GM19025 (cell line): ENCODE results near the gene ARID5A.

ENCODE experiments used
- ATAC-seq: cut with Tn5 transposase; IDR thresholded peaks from one replicate; pipeline ENCODE4 v1.9.1; 2021; ENCODE audit warnings: mild to moderate bottlenecking, low read depth, moderate library complexity; ENCODE audit not compliant: unreplicated experiment

The ARID5A gene

GRCh38 chr2:96537734-96538486 is 1.4 kb downstream of the ARID5A start:
- no peak for ATAC-seq

GRCh38 chr2:96538487-96539214 is 2.1 kb downstream of the ARID5A start:
- no peak for ATAC-seq

GRCh38 chr2:96539215-96539920 is 2.8 kb downstream of the ARID5A start:
- no peak for ATAC-seq

- no peak for ATAC-seq
These were observed 3.6 kb downstream of the ARID5A start for GRCh38 chr2:96540136-96540535.

- ATAC-seq: no peak
These were observed 5.0 kb downstream of the ARID5A start for GRCh38 chr2:96541398-96542152.

- ATAC-seq: no peak
These were observed 5.9 kb downstream of the ARID5A start for GRCh38 chr2:96542357-96542977.

- no peak for ATAC-seq
These were observed 9.8 kb downstream of the ARID5A start for GRCh38 chr2:96546321-96546720.

GRCh38 chr2:96546797-96547196 is 10.2 kb downstream of the ARID5A start:
- ATAC-seq: no peak

GRCh38 chr2:96547203-96547641 is 10.7 kb downstream of the ARID5A start:
- no peak for ATAC-seq

- ATAC-seq: no peak
These were observed 11.2 kb downstream of the ARID5A start for GRCh38 chr2:96547731-96548171.

GRCh38 chr2:96548558-96549465 is 12.3 kb downstream of the ARID5A start:
- no peak for ATAC-seq

- no peak for ATAC-seq
These were observed 12.9 kb downstream of the ARID5A start for GRCh38 chr2:96549466-96549785.

- no peak for ATAC-seq
These were observed 13.6 kb downstream of the ARID5A start for GRCh38 chr2:96549967-96550786.

GRCh38 chr2:96550787-96551604 is 14.4 kb downstream of the ARID5A start:
- ATAC-seq: no peak

- ATAC-seq: no peak
These were observed 15.2 kb downstream of the ARID5A start for GRCh38 chr2:96551605-96552314.

- no peak for ATAC-seq
These were observed 16.0 kb downstream of the ARID5A start for GRCh38 chr2:96552315-96553175.
